GM18868 (cell line): Measurements from ENCODE around the gene STMP1.

Source experiments
- ATAC-seq: cut with Tn5 transposase; IDR thresholded peaks from one replicate; pipeline ENCODE4 v1.9.1; 2021; ENCODE audit warnings: mild to moderate bottlenecking, moderate library complexity; ENCODE audit not compliant: unreplicated experiment

STMP1 gene

GRCh38 chr7:135718794-135719437, 56.6 kb downstream of the STMP1 start:
- ATAC-seq, result no peak

GRCh38 chr7:135719688-135720087, 57.4 kb downstream of the STMP1 start:
- no peak for ATAC-seq

- ATAC-seq, result no peak
Measured at GRCh38 chr7:135721198-135721820, 59.0 kb downstream of the STMP1 start.

- no peak for ATAC-seq
Measured at GRCh38 chr7:135723411-135723810, 61.1 kb downstream of the STMP1 start.
